ENCODE results near the gene SHC2. TPM values are rescaled to one million over a fixed set of nuclear protein-coding genes. Genes with fewer than 3 reads are reported as not detected.
"Not testable (repeated sequence)": the region's sequence is repeated elsewhere in the genome, so short reads cannot be mapped to it uniquely, and the experiment has no call there.

SHC2 gene
- total and polyA plus RNA-seq, 2 of the 13 experiments (the other 11 are each of a cell fraction or from before 2014, with no cell fraction given): 9.0 to 18.3 TPM

DNA sequence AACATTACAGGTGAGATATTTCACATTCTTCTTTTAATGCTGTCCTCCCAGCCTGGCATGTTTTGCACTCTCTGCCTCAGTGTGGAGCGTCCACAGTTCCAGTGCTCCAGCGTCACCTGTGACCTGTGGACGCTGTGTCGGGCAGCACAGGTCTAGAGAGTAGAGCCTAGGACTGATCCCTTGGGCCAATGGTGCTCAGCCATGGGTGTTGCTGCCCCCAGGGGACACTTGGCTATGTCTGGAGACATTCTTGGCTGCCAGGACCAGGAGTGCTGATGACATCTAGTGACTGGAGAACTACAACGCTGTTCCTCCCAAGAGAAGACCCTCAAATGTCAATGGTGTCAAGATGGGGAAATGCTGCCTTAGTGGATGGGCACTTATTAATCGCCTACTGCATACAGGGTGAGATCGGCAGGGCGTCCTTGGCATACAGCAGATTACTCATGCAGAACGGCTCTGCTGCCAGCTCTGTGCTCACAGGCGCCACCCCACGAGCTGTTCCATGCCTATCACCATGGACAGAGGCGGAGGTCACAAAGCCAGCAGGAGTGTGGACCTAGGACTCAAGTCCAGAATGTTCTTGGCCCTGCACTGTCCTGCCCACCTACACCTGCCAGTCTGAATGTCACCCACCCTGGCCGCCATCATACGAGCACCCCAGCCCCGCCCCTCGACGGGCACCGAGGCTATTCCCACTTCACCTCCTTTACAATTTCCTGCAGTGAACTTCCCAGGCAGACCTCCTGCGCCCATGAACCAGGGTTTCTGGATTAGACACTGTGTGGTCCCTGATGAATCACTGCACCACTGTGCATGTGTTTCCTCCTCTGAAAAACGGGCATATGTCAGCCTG lies 21.6 kb upstream of the SHC2 start (continued):
- no peak for TF ChIP-seq ZNF589 (CRISPR knock-in tag; conservative IDR thresholded peaks at IDR 0.05)
- TF ChIP-seq PHF8 (CRISPR knock-in tag; IDR thresholded peaks at IDR 0.05): peak; percentile 13; the same call in 1 of the 2 replicates
- TF ChIP-seq, protein P1, sequence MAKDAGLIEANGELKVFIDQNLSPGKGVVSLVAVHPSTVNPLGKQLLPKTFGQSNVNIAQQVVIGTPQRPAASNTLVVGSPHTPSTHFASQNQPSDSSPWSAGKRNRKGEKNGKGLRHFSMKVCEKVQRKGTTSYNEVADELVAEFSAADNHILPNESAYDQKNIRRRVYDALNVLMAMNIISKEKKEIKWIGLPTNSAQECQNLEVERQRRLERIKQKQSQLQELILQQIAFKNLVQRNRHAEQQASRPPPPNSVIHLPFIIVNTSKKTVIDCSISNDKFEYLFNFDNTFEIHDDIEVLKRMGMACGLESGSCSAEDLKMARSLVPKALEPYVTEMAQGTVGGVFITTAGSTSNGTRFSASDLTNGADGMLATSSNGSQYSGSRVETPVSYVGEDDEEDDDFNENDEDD (CRISPR knock-in tag; IDR thresholded peaks at IDR 0.05; ENCODE audit: borderline replicate concordance): peak; percentile 20; the same call in 1 of the 2 replicates
- peak; percentile 52 for TF ChIP-seq STAG1 (CRISPR knock-in tag; IDR thresholded peaks at IDR 0.05)
- TF ChIP-seq AKAP8 (CRISPR knock-in tag; IDR thresholded peaks at IDR 0.05): 0 out of 2 replicates have a peak, but pooled peaks have one; percentile 43
- TF ChIP-seq HNF4A (CRISPR knock-in tag; IDR thresholded peaks at IDR 0.05): peak; percentile 62
- peak; percentile 49; the same call in 1 of the 2 replicates for TF ChIP-seq ZBTB7A (CRISPR knock-in tag; IDR thresholded peaks at IDR 0.05)
- TF ChIP-seq, protein P2, sequence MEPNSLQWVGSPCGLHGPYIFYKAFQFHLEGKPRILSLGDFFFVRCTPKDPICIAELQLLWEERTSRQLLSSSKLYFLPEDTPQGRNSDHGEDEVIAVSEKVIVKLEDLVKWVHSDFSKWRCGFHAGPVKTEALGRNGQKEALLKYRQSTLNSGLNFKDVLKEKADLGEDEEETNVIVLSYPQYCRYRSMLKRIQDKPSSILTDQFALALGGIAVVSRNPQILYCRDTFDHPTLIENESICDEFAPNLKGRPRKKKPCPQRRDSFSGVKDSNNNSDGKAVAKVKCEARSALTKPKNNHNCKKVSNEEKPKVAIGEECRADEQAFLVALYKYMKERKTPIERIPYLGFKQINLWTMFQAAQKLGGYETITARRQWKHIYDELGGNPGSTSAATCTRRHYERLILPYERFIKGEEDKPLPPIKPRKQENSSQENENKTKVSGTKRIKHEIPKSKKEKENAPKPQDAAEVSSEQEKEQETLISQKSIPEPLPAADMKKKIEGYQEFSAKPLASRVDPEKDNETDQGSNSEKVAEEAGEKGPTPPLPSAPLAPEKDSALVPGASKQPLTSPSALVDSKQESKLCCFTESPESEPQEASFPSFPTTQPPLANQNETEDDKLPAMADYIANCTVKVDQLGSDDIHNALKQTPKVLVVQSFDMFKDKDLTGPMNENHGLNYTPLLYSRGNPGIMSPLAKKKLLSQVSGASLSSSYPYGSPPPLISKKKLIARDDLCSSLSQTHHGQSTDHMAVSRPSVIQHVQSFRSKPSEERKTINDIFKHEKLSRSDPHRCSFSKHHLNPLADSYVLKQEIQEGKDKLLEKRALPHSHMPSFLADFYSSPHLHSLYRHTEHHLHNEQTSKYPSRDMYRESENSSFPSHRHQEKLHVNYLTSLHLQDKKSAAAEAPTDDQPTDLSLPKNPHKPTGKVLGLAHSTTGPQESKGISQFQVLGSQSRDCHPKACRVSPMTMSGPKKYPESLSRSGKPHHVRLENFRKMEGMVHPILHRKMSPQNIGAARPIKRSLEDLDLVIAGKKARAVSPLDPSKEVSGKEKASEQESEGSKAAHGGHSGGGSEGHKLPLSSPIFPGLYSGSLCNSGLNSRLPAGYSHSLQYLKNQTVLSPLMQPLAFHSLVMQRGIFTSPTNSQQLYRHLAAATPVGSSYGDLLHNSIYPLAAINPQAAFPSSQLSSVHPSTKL (CRISPR knock-in tag; IDR thresholded peaks at IDR 0.05): peak; percentile 17; the same call in 1 of the 2 replicates
- TF ChIP-seq THAP11 (CRISPR knock-in tag; IDR thresholded peaks at IDR 0.05): peak; percentile 43; the same call in 1 of the 2 replicates
- no peak for TF ChIP-seq ZNF510 (CRISPR knock-in tag; IDR thresholded peaks at IDR 0.05; ENCODE audit: low read depth)
- peak; percentile 17; the same call in 1 of the 2 replicates for TF ChIP-seq MED1 (CRISPR knock-in tag; IDR thresholded peaks at IDR 0.05)
- TF ChIP-seq, protein P3, sequence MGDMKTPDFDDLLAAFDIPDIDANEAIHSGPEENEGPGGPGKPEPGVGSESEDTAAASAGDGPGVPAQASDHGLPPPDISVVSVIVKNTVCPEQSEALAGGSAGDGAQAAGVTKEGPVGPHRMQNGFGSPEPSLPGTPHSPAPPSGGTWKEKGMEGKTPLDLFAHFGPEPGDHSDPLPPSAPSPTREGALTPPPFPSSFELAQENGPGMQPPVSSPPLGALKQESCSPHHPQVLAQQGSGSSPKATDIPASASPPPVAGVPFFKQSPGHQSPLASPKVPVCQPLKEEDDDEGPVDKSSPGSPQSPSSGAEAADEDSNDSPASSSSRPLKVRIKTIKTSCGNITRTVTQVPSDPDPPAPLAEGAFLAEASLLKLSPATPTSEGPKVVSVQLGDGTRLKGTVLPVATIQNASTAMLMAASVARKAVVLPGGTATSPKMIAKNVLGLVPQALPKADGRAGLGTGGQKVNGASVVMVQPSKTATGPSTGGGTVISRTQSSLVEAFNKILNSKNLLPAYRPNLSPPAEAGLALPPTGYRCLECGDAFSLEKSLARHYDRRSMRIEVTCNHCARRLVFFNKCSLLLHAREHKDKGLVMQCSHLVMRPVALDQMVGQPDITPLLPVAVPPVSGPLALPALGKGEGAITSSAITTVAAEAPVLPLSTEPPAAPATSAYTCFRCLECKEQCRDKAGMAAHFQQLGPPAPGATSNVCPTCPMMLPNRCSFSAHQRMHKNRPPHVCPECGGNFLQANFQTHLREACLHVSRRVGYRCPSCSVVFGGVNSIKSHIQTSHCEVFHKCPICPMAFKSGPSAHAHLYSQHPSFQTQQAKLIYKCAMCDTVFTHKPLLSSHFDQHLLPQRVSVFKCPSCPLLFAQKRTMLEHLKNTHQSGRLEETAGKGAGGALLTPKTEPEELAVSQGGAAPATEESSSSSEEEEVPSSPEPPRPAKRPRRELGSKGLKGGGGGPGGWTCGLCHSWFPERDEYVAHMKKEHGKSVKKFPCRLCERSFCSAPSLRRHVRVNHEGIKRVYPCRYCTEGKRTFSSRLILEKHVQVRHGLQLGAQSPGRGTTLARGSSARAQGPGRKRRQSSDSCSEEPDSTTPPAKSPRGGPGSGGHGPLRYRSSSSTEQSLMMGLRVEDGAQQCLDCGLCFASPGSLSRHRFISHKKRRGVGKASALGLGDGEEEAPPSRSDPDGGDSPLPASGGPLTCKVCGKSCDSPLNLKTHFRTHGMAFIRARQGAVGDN (CRISPR knock-in tag; IDR thresholded peaks at IDR 0.05): peak; percentile 54

DNA sequence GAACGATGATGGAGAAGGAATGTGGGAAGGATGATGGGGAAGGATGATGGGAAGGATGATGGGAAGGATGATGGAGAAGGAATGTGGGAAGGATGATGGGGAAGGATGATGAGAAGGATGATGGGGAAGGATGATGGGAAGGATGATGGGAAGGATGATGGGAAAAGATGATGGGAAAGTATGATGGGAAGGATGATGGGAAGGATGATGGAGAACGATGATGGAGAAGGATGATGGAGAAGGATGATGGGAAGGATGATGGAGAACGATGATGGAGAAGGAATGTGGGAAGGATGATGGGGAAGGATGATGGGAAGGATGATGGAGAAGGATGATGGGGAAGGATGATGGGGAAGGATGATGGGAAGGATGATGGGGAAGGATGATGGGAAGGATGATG lies 20.3 kb upstream of the SHC2 start:
- H3K4me3 ChIP-seq (replicated peaks in 1 of 3; ENCODE audit: insufficient read depth in 1 of 3, low read depth in 2 of 3, low read length in 3 of 3); DNase-seq (ENCODE audit: low spot score); H3K9me3 ChIP-seq (ENCODE audit: low read length); H3K36me3 ChIP-seq (replicated peaks in 1 of 2; ENCODE audit: control insufficient read depth in 1 of 2, insufficient read depth in 2 of 2, low read length in 2 of 2); H4K20me1 ChIP-seq (ENCODE audit: insufficient read depth, low read length); ATAC-seq; H3K9ac ChIP-seq (ENCODE audit: insufficient read depth, low read depth, low read length); H3K27me3 ChIP-seq (ENCODE audit: control insufficient read depth in 1 of 2, insufficient read depth in 2 of 2, low read length in 2 of 2); H3K4me2 ChIP-seq (ENCODE audit: low read depth, low read length); FAIRE-seq; H3K79me2 ChIP-seq (ENCODE audit: insufficient read depth, low read length); BruUV-seq (replicated peaks); H2AFZ ChIP-seq (ENCODE audit: low read length); H3K27ac ChIP-seq (ENCODE audit: extremely low read length, insufficient read depth, low read length); POLR2A ChIA-PET: not testable (repeated sequence)
- WGBS (ENCODE audit: low lambda C conversion rate): 72% methylated on average over 3 of the region's 3 CpGs
- in situ Hi-C loops (cut with HindIII; ENCODE audit: extremely low pct_ligation_motif_present, low pct_unique_long_range_greater_than_20kb): loop anchor here (5.0 kb wide), 1 partner anchor 99 kb away; no protein-coding TSS in a partner anchor
- CTCF ChIA-PET (ENCODE audit: low intra/inter-chr PET ratio, low total read pairs): interaction anchor here (2.6 kb wide), 1 partner anchor 97 kb away, joined by 19 read pairs; no protein-coding TSS in a partner anchor
- H3K4me1 ChIP-seq (ENCODE audit: insufficient read depth, low read length): peaks cover 24% of the 10 kb centered on the region
- intact Hi-C loops (cut with micrococcal nuclease; ENCODE audit: unreplicated experiment): loop anchor here (2.0 kb wide), 1 partner anchor 92 kb away; no protein-coding TSS in a partner anchor
